ENCODE data around the gene MYOM1.
"Not testable (repeated sequence)": the region's sequence is repeated elsewhere in the genome, so short reads cannot be mapped to it uniquely, and the experiment has no call there.

MYOM1 gene

GRCh38 chr18:3074087-3074486 lies 145.7 kb downstream of the MYOM1 start:
- DNase-seq, result no peak

- not testable (repeated sequence) for DNase-seq
Observed at GRCh38 chr18:3073353-3073752, 146.4 kb downstream of the MYOM1 start.

- no peak for DNase-seq
Observed at GRCh38 chr18:3071676-3072075, 148.1 kb downstream of the MYOM1 start.

GRCh38 chr18:3069671-3070433 lies 149.9 kb downstream of the MYOM1 start:
- DNase-seq, result no peak

GRCh38 chr18:3067722-3068121 lies 152.0 kb downstream of the MYOM1 start:
- DNase-seq, result no peak

- DNase-seq, result no peak
Observed at GRCh38 chr18:3067165-3067661, 152.6 kb downstream of the MYOM1 start.

- peak; percentile 34 for DNase-seq
Observed at GRCh38 chr18:3066341-3067110, 153.2 kb downstream of the MYOM1 start.

GRCh38 chr18:3063766-3064165 lies 156.0 kb downstream of the MYOM1 start:
- not testable (repeated sequence) for DNase-seq

GRCh38 chr18:3062798-3063680 lies 156.7 kb downstream of the MYOM1 start:
- DNase-seq, result peak; percentile 79

- no peak for DNase-seq
Observed at GRCh38 chr18:3061581-3062312, 158.0 kb downstream of the MYOM1 start.

GRCh38 chr18:3060667-3061580 lies 158.8 kb downstream of the MYOM1 start:
- DNase-seq, result no peak

GRCh38 chr18:3059272-3059671 lies 160.5 kb downstream of the MYOM1 start:
- DNase-seq, result no peak

GRCh38 chr18:3058328-3059191 lies 161.2 kb downstream of the MYOM1 start:
- no peak for DNase-seq

- DNase-seq, result no peak
Observed at GRCh38 chr18:3057526-3057925, 162.2 kb downstream of the MYOM1 start.

- no peak for DNase-seq
Observed at GRCh38 chr18:3056311-3056710, 163.5 kb downstream of the MYOM1 start.

- no peak for DNase-seq
Observed at GRCh38 chr18:3055816-3056215, 164.0 kb downstream of the MYOM1 start.

GRCh38 chr18:3055186-3055728 lies 164.5 kb downstream of the MYOM1 start:
- DNase-seq, result no peak

GRCh38 chr18:3054780-3055179 lies 165.0 kb downstream of the MYOM1 start:
- no peak for DNase-seq

- DNase-seq, result no peak
Observed at GRCh38 chr18:3054214-3054613, 165.6 kb downstream of the MYOM1 start.

GRCh38 chr18:3053081-3053480 lies 166.7 kb downstream of the MYOM1 start:
- DNase-seq, result no peak
